Activated CD4-positive, alpha-beta T cell treated with anti-CD3 and anti-CD28 coated beads, Interleukin-2, amount 50 U/mL, for 24 hours (primary cell): ENCODE data around the gene ATP8B4.

Source experiments
- DNase-seq, 2 donors: peaks; one replicate each; pipeline ENCODE4 v3.0.0-alpha.2; 2020; ENCODE audit warnings: low read depth in 1 of 2, low spot score in 1 of 2

The ATP8B4 gene

DNA sequence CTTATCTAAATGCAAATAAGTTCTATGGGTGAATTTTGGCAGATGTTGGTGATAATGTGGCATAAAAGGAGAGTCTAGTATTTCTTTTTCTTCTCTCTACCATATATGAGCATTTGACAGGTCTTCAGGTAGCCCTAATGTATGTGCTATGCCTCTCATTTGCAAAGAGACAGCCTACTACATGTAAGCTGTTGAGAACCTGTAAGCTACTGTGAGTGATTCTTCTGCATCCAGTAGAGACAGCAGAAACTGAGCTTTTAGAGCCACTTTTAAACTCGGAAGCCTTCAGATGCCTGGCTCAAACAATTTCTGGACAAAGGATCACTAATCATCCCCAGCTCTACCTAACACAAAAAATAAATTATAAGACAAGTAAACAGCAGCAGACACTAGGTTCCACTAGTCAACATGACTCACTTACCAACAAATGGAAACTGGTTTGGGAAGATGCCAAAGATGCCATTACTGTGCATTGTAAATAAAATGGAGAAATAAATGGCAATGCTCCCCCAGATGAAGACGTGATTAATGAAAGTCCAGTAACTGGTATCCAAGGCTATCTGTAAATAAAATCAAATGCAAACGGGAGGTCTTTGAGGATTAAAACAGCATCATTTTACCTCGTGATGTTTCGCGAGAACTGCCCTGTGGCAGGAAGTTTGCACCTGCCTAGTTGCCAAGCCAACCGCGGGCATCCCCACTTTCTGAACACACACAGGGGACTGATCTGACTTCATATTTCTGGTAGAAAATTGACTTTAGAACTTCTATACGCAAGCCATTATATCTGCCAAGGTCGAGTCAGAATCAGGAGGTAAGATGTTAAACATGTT is 252.9 kb downstream of the ATP8B4 start:
- no peak for DNase-seq

DNA sequence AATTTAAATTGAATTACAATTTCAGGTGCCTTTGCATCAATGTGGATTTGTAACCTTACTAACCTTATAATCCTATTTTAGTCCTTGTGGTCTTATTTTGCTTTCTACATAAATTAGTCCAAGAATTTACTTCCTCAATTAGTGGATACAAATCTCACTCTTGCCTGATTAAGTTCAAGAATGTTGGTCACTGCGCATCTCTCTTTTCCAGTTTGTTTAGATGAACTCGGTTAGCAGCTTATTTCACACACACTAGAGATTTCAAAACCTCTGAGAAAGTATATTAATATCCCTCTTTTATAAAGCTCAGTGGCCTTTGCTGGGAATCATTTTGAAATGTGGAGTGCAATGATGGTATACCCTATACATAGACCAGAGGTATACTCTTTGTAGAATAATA is 254.8 kb downstream of the ATP8B4 start:
- DNase-seq = no peak

- DNase-seq = no peak
Measured at GRCh38 chr15:49863431-49864224, 255.4 kb downstream of the ATP8B4 start.

- no peak for DNase-seq
Measured at GRCh38 chr15:49860101-49860500, 258.9 kb downstream of the ATP8B4 start.

DNA sequence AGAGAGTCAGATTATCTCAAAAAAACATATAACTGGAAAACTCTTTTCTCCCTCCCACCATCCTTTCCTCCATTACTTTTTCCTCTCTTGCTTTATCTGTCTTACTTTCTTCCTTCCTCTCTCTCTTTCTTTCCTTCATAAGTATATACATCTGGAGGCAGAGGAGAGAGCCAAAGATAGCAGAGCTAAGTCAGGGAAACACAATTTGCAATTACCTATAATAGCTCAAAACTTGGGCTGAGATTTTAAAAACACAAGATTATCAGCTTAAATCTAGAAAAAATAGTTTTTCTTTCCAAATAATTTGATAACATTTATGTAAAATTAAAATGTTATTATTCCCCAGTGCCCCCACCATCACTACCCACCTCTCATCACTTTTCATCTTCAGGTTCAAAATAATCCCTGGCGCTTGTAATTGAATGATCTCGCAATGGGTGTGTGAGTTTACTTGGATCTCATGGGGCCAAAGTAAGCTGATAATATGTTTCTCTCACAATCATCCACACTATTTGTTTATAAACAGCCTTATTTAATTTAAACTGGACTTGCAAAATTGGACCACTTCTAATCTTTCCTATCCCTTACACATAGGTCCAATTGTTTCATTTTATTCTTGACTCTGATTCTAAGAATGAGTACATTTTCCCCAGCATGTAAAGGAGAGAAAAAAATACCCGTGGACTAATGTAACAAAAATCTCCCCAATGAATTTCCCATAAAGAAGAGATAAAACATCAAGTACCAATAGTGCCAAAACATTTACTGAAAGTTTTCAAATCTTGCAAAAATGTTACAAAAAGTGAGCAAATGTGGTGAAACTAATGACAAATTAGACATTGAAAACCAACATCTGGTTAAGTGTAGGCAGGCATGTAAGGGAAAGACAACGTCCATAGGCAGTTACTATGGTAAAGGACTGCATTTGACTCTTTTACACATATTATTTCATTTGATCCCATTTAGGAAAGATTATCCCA is 261.2 kb downstream of the ATP8B4 start:
- no peak for DNase-seq

GRCh38 chr15:49855917-49856637 is 263.0 kb downstream of the ATP8B4 start:
- DNase-seq = no peak

DNA sequence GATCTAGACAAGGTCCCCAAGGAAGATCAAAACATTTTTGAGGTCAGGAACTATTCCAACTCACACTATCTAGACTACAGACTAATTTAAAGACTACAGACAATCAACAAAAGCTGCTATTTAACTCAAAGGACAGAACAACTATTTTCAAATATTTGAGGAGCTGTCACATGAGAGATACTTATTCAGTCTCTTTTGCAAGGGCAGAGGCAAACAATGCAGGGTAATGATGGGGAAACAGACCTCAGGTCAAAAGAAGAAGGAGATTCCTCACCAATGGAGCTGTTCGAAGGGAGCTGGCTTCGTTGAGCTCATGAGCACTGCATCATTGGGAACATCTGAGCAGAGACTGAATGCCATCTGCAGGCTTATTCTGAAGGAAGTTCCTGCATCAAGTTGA is 266.3 kb downstream of the ATP8B4 start:
- DNase-seq = no peak

DNA sequence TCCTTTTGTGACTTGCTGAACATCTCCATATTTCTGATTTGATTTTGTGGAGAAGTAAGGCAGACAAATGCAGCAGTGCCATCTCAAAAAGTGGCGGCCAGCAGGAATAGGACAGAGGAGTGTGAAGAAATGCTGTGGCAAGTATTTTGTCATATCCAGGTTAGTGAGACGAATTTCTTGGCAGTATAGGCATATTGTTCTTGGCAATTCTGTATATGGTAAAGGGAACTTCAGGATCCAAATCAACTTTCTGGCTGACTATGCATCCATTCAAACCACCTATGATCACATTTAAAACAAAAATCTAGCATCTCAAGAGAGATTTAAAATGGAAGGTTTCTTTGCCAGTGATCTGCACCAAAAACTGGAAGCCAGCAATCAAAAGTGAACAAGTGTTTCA is 270.2 kb downstream of the ATP8B4 start:
- no peak for DNase-seq

GRCh38 chr15:49848282-49848724 is 270.7 kb downstream of the ATP8B4 start:
- DNase-seq = no peak

DNA sequence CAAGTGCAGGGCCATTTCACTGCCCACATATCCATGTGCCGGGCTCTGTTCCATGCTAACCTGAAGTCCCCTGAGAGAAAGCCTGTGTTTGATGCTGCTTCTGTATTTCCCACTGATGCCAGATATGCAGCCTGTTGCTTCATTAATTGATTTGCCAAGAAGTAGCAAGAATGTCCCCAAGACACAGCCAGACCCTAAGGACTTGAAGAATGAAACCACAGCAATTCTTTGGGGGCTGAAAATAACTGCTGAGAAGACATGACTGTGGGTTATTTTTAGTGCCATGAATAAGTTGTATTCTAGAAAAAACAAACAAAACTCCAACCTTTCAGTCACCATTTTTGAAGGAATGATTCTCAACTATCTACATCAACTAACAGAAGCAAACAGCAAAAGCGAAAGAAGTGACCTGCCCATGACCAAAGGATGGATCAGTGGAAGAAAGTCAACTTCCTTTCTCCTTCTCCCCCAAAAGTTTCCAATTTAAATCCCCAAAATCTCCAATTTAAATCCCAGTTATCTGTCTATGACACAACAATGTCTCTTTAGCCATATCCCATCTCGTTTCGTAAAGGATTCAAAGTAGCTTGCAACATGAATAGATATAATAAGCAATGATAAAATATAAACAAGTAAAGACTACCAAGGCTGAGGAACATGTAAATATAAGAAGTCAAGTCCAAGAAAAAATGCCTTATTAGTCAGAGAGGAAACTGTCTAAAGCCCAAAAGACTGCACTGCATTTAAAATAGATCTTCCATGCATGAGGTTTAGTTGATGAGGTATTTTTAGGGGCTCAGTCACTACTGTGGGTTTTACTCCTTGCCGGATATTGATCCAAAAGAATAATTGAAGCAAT is 271.4 kb downstream of the ATP8B4 start:
- no peak for DNase-seq

GRCh38 chr15:49844390-49844789 is 274.6 kb downstream of the ATP8B4 start:
- DNase-seq = no peak

- no peak for DNase-seq
Measured at GRCh38 chr15:49843725-49844124, 275.3 kb downstream of the ATP8B4 start.

DNA sequence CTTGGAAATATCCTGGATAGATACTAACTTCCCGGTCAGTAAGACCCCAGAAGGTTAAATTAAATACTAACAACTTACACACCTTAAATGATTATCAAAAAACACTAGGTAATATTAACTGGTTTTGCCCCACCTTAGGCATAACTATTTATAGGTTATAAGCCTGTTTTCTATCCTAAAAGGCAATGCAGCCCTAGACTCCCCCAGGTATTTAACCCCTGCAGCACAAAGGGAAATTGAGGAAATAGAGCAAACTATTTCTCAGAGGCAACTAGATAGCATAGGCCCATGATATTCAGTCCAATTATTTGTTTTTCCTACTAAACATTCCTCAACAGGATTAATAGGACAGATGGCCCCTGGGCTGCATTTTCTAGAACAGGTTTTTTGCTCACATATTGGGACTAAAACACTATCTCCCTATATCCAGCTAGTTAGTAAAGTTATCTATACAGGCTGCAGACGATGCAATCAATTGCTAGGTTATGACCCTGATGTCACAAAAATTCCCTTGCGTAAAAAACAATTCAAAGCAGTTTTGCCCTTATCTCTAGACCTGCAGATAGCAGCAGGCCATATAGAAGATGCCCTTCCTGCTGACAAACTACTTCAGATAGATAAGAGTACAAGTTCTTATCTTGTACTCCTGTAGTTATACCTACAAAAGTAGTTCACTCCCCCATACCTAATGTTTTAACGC is 276.9 kb downstream of the ATP8B4 start:
- no peak for DNase-seq

DNA sequence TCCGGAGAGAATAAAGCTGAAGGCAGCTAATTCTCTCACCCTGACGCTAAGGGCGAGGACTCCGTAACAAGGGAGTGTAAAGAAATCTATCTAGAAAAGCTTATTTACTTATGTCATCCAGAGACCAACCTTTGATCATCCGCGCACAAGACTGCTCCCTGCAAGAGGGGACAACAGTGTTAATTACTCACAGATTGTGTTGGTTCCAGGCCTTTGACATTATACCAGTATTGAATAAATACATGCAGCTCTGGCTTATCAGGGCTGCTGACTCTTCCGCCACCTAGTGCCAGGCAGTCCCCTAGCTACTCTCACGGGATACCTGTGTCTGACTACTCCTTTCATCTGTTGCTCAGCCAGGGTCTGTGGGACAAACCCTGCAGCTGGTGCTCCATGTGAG is 286.5 kb downstream of the ATP8B4 start:
- no peak for DNase-seq

DNA sequence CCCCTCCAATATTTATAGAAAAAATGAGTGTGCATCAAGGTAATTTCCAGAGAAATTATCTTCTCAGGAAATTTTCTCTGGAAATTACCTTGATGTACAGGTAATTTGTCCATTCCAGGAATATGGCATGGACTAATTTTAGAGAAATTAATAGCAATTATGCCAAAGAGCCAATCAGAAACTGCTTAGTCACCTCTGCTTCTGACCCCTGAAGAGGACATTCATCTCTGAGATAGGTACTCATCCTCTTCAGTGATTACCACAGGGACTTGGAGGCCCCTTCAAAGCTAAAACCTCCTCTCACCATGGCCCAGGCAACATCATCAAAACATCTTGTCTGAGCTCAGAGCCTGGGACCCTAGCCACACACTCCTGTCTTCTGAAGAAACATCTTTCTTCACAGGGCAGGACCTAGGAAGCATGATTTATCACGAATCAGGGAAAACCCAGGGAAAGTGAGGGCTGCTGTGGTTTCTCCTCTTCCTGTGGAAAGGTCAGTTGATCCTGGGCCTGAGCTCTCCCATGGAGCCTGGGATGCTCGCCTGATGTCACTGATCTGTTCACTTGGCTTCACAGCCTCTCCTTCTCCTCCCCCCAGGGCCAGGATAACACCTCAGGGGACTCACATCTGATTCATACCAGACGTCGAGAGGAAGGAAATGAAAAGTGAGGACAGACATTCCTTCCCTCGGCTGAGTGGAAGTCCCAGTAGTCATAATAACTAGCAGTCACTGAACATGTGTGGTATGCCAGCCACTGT is 287.6 kb downstream of the ATP8B4 start:
- DNase-seq = no peak

DNA sequence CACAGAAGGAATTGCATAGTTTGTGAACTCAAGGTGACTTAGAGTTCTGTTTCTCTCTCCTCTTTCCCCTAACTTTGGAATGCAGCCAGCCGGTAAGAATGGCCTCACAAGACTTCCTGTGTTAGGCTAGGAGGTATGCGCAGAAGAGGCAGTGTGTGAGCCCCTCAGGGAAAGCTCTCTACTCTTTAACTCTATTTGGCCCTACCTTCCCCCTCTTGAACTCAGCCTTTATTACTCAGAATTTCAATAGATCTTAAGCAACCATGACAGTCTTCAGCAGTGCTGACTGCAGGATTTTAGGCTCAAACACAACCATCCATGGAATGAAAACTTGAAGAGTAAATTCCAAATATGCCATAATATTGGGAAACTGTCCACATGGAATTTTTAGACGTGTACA is 288.6 kb downstream of the ATP8B4 start:
- DNase-seq = no peak

DNA sequence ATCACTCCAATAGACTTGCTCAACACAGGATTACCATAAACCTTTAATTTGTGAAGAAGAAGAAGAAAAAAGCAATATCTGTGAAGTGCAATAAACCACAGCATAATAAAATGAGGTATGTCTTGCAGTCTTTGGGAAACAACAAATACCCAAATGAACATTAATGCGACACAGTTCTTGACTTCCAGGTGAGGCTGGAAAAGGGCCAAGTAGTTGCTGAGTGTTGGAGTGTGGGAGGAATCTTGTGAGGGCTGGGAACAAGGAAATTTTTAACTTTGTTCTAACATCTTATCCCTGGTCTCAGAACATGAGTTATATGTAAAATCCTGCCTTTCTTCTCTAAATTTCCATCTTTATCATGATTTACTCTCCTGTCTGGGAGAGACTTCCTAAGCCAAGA is 291.7 kb downstream of the ATP8B4 start:
- DNase-seq = no peak

DNA sequence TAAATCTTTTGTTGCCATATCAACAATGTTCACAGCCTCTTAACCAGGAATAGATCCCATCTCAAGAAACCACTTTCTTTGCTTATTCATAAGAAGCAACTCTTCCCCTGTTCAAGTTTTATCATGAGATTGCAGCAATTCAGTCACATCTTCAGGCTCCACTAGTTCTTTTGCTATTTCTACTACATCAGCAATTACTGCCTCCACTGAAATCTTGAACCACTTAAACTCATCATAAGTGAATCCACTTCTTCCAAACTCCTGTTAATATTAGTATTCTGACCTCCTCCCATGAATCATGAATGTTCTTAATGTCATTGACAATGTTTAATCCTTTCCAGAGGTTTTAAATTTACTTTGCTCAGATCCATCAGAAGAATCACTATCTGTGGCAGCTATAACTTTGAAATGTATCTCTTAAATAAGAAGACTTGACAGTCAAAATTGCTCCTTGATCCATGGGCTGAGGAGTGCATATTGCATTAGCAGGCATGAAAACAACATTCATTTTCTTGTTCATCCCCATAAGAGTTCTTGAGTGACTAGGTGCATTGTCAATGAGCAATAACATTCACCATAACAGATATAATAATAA is 292.3 kb downstream of the ATP8B4 start:
- no peak for DNase-seq
